Measurements from ENCODE around the gene SALL4.
"Not testable (repeated sequence)": the region's sequence is repeated elsewhere in the genome, so short reads cannot be mapped to it uniquely, and the experiment has no call there.

The SALL4 gene

DNA sequence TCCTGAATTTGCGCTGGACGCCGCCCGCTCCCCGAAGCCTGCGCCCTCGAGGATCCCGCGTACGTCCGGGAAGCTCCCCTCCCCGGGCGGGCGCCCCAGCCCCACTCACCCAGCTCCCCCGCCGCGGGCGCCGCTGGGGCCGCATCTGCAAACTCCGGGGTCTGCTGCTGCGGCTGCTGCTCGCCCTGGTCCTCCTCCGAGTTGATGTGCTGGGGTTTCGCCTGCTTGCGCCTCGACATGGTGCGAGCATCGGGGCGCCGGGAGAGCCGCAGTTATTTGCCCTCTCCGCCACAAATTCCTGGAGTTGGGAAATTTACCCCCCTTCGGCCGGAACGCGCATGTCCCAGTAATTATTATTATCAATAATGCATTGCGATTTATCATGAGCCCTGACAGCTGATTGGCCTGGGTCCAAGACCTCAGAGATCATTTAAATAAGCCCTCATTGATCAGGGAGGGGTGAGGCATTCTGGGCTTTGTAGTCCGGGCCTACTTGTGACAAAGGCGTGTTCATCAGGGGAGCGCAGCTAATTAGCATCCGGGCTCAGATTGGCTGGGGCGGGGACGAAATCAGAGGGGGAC, at the start of gene SALL4:
SALL4 (minus strand) TSS at position 352 of the 582 bp plus-strand sequence; CDS start at position 239, 113 bp downstream.
- DNase-seq, result no peak

DNA sequence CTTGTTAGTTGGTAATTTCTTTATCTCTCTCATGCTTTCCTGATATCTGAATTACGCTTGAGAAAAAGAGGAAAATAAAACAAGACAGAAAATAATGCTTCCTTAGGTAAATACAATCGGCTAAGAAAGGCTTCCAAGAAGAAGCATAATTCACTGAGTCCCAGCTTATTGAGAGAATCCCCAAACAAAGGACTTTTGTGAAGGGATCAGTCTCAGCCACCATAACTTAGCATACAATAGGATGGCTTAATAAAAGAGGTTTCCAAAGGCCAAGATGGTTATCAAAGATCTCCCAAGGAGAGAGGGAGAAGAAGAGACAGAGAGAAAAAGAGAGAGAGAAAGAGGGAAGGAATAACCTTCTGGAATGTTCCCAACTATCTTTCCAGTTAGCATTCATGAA, 46.0 kb upstream of the SALL4 start:
- DNase-seq, result no peak

DNA sequence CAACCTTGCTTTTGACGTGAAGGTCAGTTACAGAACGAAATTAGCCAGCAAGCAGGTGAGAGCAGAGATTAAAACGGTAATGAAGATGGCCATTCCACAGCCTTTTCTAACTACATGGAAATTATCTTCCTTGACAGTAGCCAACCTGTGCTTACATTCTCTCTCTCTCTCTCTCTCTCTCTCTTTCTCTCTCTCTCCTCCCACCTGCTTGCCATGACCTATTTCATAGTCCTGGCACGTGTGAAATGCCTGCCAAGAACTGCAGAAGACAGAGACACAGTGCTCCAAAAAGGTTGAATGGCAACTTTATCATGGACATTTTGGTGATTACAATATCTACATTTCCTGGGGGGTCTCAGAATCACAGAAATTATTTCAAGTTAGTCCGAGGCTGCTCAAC, 38.5 kb upstream of the SALL4 start:
- DNase-seq, result no peak

DNA sequence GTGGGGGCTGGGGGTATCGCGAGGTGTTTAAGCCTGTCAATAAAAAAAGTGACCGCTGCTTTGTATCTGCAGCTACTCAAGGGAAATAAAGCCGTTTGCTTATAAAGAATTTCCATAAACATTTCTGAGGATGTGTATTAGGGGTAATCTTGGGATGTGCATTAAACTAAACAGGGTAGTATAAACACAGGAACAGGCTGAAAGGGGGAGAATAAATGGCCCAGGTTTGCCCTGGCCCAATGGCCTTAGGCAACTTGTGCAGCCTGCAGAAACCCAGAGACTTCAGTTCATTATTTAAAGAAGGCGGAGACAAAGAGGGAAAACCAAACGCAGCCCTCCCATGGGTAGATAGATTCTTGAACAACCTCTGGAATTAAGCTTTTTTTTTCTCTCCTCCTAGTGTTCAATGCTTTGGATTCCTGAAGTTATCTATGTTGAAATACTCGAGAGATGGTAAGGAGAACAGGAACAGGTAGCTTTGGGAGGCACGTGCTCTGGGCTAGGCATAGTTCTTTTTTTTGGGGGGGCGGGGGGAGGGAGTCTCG, 35.6 kb upstream of the SALL4 start:
- DNase-seq, result no peak

DNA sequence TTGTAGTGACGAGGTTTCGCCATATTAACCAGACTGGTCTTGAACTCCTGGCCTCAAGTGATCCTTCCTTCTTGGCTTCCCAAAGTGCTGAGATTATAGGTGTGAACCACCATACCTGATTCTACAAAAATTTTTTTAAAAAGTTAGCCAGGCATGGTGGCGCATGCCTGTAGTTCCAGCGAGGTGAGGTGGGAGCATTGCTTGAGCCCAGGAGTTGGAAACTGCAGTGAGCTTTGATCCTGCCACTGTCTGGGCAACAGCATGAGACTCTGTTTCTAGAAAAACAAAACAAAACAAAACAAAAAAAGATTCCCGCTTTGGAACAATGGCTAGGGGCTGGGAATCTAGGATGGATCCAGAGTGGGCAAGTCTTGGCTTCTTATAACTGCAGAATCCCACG, 35.1 kb upstream of the SALL4 start:
- no peak for DNase-seq

DNA sequence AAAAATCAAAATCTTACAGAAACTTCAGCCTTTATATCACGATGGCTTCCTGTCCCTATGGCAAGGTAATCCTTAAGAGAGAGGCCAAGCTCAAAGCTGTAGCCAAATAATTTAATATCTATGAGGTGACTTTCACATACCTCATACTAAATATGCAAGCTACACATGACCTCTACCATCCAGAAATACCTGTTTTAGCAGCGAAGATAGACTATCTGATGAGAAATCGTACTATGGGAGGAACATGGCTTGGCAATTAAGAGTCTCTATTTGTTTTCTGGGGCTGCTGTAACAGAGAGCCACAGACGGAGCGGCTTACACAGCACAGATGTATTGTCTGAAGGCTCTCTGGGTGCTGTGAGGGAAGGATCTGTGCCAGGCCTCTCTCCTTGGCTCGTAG, 31.0 kb upstream of the SALL4 start:
- DNase-seq, result no peak

DNA sequence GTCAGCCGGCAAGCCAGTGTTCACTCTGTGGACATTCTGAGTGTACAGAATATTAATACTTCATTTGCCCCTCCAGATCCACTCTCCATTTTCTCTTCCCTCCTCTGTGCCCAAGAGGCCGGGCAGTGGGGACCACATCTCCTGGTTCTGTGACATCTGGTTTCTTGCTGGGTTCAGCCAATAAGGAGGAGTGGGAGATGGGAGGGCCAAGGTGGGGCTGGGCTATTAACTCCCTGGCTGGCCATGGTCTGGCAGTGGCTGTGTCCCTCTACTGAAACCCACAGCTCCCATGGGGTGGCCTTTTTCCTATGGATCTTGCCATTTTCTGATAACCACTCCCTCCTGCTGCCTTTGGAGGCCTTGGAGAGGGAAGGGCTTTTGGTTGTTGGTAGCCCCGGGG, 30.0 kb upstream of the SALL4 start:
- DNase-seq, result no peak

DNA sequence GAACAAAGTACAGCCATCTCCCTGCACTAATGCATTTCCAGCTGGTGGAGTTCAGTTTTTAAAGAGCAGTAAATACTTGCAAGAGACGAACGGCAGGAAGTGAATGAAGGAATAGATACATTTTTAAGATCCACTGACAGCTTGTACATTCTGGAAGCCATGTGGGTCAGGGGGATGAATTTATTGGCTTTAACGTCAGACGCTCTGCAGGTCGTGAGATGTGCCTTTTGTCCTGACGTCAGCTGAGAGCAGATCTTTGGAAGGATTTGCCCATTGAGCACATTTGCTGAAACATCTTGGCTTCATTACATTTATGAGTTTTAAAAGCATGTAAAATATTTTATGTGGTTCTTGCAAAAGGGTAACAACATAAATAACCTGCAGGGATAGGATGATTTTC, 29.5 kb upstream of the SALL4 start:
- no peak for DNase-seq

DNA sequence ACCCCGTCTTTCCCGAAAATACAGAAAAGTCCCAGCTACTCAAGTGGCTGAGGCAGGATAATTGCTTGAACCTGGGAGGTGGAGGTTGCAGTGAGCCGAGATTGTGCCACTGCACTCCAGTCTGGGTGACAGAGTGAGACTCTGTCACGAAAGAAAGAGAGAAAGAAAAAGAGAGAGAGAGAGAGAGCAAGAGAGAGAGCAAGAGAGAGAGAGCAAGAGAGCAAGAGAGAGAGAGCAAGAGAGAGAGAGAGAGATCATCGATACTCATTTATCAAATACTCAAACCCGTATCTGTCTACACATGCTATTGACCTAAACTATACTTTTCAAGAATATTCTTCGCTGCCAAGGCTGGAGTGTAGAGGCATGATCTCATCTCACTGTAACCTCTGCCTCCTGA, 28.2 kb upstream of the SALL4 start:
- DNase-seq, result no peak

DNA sequence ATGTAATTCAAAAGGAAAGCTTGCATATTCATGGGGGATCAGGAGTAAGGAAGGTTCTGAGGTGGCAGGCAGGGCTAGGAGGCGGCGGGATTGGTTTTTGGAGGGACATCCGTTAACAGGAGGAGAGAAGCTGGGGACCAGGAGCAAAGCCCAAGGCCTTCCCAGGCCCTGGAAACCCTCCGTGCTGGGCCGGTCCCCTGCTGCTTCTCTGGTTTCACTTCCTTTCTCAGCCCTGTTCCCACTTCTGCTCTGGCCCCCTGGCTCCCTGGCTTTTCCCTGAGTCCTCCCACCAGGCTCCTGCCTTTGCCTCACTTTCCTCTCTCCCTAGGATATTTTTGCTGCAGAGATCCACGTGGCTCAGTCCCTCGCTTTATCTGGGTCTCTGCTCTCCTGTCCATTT, 26.4 kb upstream of the SALL4 start:
- DNase-seq, result no peak

DNA sequence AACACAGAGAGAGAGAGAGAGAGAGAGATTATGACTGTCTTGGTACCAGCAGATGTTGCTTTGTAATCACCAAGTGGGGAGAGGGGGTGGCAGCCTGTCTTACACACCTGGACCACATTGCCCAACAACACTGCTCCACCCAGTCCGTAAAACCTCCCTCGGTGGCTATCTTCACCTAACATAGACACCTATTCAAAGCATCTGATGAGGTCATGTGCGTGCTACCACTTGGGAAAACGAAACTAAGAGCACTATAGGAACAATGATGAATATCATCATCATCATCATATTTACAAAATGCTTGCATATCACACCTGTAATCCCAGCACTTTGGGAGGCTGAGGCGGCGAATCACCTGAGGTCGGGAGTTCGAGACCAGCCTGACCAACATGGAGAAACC, 24.1 kb upstream of the SALL4 start:
- no peak for DNase-seq

DNA sequence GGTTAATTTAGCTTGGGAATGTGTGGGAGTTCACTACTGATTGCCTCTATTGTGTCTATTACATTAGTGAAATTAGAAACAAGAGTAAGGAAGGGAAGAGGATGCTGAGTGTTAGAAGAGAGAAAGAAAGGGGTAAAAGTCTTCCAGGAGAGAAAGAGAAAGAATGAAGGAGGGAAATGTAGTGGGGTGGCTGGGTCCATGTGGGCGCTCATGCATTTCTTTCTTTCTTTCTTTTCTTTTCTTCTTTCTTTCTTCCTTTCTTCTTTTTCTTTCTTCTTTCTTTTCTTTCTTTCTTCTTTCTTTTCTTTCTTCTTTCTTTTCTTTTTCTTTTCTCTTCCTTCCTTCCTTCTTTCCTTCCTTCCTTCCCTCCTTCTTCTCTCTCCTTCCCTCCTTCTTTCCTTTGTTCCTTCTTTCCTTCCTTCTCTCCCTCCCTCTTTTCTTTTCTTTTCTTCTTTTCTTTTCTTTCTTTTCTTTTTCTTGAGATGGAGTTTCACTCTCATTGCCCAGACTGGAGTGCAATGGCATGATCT, 16.2 kb upstream of the SALL4 start:
- DNase-seq, result no peak

DNA sequence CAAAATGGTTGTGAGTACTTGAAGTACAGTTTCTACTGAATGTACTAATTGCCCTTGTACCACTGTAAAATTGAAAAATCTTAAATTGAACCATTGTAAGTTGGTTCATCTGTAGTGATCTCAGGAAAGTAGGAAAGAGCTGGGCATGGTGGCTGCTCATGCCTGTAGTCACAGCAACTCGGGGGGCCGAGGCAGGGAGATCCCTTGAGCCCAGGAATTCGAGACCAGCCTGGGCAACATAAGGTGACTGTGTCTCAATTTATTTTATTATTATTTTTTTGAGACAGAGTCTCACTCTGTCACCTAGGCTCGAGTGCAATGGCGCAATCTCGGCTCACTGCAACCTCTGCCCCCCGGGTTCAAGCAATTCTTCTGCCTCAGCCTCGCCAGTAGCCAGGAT, 14.5 kb upstream of the SALL4 start:
- DNase-seq, result not testable (repeated sequence)

DNA sequence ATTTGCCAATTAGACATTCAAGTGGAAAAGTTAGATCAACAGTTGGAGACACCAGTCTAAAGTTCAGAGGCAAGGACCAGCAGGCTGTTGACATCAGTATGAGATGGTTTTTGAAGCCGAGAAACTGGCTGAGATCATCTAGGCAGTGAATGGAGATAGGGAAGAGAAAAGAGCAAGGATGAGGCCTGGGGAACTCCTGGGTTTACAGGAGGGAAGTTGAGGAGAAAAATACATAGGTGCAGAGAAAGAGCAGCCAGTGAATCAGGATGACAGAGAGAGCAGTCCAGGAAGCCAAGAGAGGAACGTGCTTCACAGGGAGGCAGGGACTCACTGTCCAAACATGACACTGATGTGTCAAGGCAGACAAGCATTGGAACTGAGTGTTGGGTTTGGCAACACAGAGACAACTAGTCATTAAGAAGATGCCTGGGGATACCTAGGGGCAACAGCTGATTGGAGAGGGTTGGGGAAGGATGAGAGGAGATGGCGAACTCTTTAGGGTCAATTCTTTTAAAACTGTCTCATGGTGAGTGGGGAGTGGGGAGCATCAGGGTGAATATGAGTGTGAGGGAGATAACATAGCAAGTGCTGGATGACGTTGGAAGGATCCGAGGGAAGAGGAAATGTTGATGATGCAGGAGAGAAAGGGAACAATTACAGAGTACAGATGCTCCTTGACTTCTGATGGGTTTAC, 13.2 kb upstream of the SALL4 start:
- DNase-seq, result no peak

DNA sequence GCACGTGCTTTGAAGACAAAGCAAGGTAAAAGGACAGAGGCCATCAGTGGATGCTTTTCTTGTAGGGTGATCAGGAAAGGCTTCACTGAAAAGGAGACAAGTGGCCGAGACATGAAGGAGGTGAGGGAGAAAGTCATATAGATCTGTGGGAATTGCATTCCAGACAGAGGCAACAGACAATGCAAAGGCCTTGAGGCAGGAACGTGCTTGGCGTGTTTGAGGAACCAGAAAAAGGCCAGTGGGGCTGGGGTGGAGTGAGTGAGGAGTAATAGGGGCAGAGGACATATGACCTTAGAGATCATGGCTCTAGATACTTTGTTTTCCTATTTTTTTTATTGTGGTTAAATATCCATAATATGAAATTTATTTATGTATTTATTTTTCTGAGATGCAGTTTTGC, 10.5 kb upstream of the SALL4 start:
- DNase-seq, result no peak

DNA sequence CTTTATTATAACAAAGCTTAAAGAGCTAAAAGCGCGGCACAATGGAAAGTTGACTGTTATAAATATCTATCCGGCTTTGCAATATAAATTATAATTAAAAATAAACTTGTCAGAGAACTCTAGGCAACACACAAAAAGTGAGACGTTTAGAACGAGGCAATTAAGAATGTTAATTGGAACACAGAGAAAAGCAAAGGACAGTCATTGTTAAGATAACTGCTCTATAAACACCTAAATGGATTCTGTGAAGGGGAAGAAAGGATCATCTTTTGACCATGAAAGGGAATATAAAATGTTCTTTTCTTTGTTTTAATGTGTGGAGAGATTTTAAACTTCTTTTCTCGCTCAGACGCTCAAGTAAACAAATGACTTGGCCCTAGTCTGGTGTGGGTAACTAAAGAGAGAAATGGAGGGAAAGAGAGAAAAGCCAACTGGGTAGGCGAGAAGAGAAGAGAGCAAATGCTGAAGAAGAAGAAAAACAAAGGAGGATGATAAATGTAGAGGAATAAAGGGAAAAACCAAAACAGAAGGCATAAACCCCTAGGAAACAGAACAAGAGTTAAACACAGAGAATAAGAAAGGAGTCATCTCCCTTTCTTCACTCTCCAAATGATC, 9.3 kb upstream of the SALL4 start:
- DNase-seq, result no peak

DNA sequence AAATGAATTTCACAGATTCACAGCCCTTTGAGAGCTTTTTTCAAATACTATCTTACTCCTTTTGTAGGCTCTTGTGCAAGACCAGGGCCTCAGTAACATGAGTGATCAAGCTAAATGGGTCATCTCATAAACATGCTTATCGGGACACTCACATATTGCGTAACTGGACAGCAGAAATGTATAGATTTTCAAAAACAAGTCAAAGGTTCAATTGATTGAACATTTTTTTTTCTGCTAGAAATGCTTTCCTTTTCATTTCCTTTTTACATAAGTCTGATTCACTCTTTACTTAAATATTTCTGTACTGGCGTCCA, 8.7 kb upstream of the SALL4 start:
- DNase-seq, result no peak

DNA sequence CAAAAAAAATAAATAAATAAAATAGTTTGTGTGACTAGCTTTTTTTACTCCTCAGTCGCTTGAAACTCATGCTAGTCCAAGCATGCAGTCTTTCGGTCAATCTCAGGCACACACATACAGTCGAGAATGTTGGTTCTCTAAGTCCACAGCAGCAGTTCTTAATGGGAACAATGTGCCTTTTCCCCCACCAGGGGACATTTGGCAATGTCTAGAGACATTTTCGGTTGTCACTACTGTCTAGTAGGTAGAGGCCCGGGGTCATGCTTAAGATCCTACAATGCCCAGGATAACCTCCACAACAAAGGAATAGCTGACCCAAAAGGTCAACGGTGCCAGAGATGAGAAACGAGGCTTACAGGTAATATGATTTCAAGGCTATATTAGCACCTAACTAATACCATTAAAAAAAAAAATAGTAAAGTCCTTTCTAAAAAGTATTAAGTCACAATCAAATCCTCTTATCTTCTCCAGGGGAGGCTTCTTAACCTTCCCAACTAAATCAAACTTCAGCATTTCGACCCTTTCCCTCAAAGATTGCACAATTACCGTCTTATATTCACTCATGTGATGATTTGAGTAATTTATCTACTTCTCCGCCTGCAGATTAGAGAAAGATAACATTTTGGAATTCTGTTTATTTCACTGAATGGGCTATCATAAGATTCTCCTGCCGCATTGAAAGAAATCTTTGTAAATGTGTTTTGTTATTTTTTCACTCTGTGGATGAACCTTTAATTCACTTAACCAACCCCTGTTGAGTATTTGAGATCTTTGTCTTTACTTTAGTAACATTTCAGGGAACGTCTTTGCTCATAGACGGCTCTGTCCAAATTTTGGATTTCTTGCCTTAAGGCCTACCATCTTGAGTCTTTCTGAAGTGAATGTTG, 8.1 kb upstream of the SALL4 start:
- no peak for DNase-seq

DNA sequence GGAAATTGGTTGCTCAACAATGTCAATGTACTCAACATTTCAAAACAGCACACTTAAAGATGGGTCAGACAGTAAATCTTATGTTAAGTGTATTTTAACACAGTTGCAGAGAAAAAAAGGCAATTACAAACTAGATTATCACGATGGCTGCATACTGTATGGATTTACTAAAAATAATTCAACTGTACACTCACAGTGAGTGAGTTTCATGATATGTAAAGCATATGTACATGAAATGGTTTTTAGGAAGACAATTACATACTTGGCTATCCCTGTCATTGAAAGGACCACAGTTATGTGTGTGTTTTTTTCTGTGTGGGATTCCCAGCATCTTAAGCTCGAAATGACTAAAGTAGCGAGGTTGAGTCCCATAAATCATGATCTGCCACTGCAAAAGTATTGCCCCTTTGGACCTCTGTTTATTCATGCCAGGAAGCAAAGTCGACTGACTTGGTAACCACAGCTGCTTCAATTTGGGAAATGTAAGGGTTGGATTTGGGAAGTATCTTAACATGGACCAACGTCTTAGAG, 5.5 kb upstream of the SALL4 start:
- no peak for DNase-seq

DNA sequence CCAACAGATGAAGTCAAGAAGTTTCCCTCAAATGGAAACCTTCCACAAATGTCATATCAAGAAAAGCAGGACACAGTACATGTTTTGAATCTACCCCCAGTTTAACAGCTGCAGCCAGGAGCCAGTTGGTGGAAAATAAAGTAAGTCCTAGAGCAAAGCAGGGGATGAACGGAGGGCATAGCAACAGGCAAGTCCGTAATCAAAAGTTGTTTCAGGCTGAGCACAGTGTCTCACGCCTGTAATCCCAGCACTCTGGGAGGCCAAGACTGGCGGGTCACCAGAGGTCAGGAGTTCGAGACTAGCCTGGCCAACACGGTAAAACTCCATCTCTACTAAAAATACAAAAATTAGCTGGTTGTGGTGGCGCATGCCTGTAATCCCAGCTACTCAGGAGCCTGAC, 2.4 kb upstream of the SALL4 start:
- DNase-seq, result no peak

DNA sequence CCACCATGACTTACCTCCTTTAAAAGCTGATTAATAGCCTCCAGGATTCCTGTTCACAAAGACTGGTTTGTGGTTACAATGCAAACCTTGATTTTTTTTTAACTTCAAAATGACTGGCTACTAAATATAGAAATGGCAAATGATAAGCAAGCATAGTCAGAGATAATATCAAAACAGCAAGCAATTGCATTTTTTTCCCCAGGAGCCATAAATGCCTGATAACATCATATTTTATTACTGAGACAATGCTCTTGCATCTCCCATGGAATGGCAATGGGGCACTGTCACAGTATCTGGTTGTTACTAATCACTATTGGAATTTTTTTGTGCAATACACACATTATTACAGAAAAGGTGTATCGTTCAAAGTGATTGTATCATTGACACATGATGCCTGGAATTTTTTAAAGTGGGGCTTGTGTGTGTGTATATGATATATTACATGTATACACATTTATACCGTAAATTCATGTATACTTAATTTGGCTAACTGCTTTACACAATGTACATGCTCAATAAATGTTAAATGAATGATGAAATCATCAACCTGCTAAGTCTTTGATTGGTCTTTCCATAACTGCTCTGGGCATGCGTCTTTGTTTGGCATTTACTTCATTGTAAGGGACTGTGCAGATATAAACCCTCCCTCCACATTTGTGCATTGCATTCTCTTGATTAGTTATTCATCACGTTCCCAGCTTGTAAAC, 980 bp upstream of the SALL4 start:
- DNase-seq, result no peak

DNA sequence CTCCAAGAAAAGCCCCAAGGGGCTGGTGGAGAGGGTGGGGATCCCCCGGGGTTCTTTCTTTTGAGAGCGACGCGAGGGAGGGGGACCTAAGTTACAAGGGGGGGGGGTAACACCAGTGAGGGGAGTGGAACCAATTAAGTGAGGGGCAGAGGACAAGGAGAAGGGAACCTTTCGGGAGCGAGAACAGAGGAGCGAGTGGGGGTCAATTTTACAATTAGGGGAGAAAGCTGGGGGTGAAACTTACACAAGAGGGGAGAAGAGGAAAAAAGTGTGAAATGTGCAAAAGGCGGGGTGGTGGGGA, 548 bp downstream of the SALL4 start:
- DNase-seq, result no peak

All from NCI-H2081 treated with DMSO at 0.1 percent for 48 hours (cell line).